Measurements from ENCODE around the gene STK25.
"Not testable (repeated sequence)": the region's sequence is repeated elsewhere in the genome, so short reads cannot be mapped to it uniquely, and the experiment has no call there.

GRCh38 chr2:241453919-241454318, 54.5 kb downstream of the STK25 start:
- TF ChIP-seq, protein P1, sequence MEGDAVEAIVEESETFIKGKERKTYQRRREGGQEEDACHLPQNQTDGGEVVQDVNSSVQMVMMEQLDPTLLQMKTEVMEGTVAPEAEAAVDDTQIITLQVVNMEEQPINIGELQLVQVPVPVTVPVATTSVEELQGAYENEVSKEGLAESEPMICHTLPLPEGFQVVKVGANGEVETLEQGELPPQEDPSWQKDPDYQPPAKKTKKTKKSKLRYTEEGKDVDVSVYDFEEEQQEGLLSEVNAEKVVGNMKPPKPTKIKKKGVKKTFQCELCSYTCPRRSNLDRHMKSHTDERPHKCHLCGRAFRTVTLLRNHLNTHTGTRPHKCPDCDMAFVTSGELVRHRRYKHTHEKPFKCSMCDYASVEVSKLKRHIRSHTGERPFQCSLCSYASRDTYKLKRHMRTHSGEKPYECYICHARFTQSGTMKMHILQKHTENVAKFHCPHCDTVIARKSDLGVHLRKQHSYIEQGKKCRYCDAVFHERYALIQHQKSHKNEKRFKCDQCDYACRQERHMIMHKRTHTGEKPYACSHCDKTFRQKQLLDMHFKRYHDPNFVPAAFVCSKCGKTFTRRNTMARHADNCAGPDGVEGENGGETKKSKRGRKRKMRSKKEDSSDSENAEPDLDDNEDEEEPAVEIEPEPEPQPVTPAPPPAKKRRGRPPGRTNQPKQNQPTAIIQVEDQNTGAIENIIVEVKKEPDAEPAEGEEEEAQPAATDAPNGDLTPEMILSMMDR (IDR thresholded peaks at IDR 0.05; ENCODE audit: extremely low read depth in 1 of 2, insufficient read depth in 1 of 2, low read depth in 1 of 2, low read length in 2 of 2), result not testable (repeated sequence)
- TF ChIP-seq, protein P2, sequence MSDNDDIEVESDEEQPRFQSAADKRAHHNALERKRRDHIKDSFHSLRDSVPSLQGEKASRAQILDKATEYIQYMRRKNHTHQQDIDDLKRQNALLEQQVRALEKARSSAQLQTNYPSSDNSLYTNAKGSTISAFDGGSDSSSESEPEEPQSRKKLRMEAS (IDR thresholded peaks at IDR 0.05; ENCODE audit: insufficient read depth, insufficient read length), result not testable (repeated sequence)
- TF ChIP-seq POLR2AphosphoS5 (IDR thresholded peaks at IDR 0.05; ENCODE audit: insufficient read depth, low read depth, low read length), result not testable (repeated sequence)
